Rectal smooth muscle tissue (tissue), 1 donor: ENCODE measurements around the gene PLCB4.

ENCODE experiments used
- H3K27ac ChIP-seq: one replicate; pipeline ENCODE4 v1.7.0; 2013; ENCODE audit warnings: low read depth, low read length, inconsistent platforms
- H3K27me3 ChIP-seq: one replicate; pipeline ENCODE4 v1.7.0; 2013; ENCODE audit warnings: low read length; ENCODE audit not compliant: control insufficient read depth, insufficient read depth
- H3K36me3 ChIP-seq: one replicate; pipeline ENCODE4 v1.7.0; 2013; ENCODE audit warnings: low read length; ENCODE audit not compliant: control insufficient read depth, insufficient read depth
- H3K4me1 ChIP-seq: one replicate; pipeline ENCODE4 v1.7.0; 2013; ENCODE audit warnings: low read length; ENCODE audit not compliant: control insufficient read depth, insufficient read depth
- H3K4me3 ChIP-seq: one replicate; pipeline ENCODE4 v1.7.0; 2013; ENCODE audit warnings: low read length
- H3K9ac ChIP-seq: one replicate; pipeline ENCODE4 v1.7.0; 2013; ENCODE audit warnings: low read length

PLCB4 gene

DNA sequence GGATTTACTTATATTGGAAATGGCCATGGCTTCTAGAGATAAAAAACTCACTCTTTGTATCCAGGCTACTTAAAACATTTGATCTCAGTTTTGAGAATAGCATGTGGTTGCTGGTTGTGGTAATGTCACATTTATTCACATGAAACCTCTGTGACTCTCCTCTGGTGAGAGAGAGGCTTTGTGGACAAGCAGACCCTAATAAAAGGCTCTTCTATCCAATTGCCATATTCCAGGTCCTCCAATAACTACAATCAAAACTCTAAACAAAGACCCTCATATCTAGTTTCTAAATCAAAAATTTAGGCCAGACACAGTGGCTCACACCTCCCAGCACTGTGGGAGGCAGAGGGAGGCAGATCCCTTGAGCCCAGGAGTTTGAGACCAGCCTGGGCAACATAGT, 269.2 kb downstream of the PLCB4 start:
- H3K9ac ChIP-seq: no peak overlapping the region
- H3K27me3 ChIP-seq: no peaks in the 10 kb centered on the region
- no peak overlapping the region for H3K4me3 ChIP-seq
- H3K27ac ChIP-seq: no peak overlapping the region
- no peaks in the 10 kb centered on the region for H3K36me3 ChIP-seq
- H3K4me1 ChIP-seq: no peaks in the 10 kb centered on the region

DNA sequence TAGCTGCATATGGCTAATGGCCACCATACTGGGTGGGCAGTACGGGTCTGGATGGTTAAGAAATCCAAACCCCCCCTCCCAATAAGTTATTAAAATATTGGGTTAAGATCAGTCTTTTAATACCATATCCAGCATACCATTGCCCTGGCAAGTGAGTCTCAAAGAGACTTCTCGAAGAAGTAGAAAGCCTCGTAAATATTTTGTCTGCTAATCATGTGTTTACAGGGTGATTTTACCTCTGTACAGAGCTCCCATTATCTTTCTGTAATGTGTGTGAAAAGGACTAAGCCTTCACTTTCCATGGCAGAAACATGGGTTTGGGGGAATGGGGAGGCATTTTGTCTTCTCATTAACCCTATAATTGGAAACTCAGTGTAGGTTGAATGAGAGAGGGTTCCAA, 270.8 kb downstream of the PLCB4 start:
- Histone ChIP-seq H3K27ac (no peak overlapping the region), H3K4me3 (no peak overlapping the region), H3K4me1 (no peaks in the 10 kb centered on the region), H3K36me3 (no peaks in the 10 kb centered on the region), H3K27me3 (no peaks in the 10 kb centered on the region), H3K9ac (no peak overlapping the region)

DNA sequence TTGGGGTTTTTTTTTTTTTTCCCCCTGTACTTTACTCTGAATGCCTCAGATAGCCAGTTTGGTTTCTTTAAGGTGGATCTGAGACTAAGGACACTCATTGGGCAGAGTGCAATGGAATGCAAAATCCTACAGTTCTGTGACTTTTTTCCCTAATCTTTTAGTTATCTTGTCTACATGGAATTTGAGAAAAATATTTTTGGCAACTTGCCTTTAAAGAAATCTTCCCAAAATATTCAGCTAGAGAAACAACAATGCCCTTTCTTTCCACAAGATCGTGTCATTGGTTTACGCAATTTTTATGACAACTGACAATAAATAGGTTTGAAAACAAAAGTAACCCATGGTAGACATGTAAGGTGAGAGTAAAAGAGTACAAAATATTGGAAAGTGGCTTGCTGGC, 273.8 kb downstream of the PLCB4 start:
- H3K27me3 ChIP-seq: no peaks in the 10 kb centered on the region
- no peak overlapping the region for H3K27ac ChIP-seq
- H3K4me3 ChIP-seq: no peak overlapping the region
- H3K9ac ChIP-seq: no peak overlapping the region
- H3K36me3 ChIP-seq: no peaks in the 10 kb centered on the region
- no peaks in the 10 kb centered on the region for H3K4me1 ChIP-seq

DNA sequence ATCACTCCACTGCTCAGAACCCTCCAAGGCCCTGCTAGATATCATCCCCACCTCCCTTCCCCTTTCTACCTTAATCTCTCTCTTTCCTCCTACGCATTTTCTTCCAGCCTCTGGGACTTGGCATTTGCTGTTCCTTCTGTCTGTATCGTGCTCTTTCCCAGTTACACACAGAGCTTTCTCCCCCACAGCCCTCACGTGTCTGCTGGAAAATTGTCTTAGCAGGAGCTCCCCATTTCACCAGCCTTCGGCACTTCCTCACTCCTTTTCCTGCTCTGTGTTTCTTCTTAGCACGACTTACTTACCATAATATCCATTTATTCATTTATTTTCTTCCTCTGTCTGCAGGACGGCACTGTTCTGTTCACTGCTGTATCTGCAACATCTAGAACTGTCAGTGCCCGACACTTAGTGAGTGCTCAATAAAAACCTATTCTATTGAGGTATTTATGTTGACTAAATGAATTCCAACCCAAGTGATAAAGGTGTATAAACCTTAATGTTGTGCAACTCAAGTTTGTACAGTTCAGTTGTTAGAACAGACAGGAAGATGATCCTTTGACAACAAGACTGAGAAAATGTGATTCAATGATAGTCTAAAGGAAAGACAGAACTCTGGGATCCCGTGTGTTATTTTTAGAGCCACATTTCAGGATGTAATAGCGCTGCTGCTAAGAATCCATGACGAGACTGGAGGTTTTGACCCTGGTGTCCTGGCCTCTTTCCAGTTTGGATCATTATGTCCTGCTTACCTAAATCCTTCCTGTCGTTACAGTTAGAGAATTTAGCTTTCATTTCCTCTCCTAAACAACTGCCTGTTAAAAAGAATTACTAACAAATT, 275.4 kb downstream of the PLCB4 start:
- no peak overlapping the region for H3K27ac ChIP-seq
- no peaks in the 10 kb centered on the region for H3K4me1 ChIP-seq
- H3K27me3 ChIP-seq: no peaks in the 10 kb centered on the region
- no peaks in the 10 kb centered on the region for H3K36me3 ChIP-seq
- no peak overlapping the region for H3K4me3 ChIP-seq
- H3K9ac ChIP-seq: no peak overlapping the region

DNA sequence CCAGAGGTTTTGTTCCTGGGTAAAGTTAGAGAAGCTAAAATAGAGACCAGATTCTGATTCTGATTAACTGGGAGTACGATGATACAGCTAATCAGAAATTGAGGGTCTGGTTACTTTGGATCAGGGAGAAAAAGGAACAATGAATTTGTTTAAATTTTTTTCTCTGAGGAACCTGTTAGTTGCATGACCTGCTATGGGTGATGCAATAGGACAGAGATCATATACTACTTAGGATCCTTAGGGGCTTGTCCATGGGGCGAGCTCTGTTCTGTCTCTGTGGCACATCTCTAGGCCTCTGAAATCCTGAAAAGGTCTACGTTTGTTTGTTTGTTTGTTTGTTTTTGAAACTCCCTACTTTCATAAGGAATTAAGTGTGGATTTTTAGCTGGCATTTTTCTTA, 279.4 kb downstream of the PLCB4 start:
- H3K9ac ChIP-seq: no peak overlapping the region
- no peak overlapping the region for H3K27ac ChIP-seq
- H3K4me3 ChIP-seq: no peak overlapping the region
- no peaks in the 10 kb centered on the region for H3K27me3 ChIP-seq
- no peaks in the 10 kb centered on the region for H3K36me3 ChIP-seq
- no peaks in the 10 kb centered on the region for H3K4me1 ChIP-seq

DNA sequence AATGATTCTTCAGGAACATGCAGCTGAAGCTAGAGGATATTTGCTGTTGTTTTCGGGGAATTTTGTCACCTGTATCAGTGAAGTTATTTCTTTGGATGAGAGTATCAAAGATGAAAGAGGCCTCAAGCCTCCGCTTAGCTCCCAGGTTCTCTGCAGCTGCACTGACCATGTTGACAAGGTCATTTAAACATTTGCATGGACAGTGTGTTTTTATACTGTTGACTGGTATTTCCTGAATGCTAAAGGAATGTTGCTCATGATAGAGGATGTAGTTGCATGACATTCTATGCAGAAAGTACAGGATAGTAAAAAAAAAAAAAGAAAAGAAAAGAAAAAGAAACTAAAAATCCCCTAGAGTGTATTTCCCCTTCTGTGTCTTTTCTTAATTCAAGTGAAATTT, 279.9 kb downstream of the PLCB4 start:
- Histone ChIP-seq H3K4me3 (no peak overlapping the region), H3K36me3 (no peaks in the 10 kb centered on the region), H3K27ac (no peak overlapping the region), H3K27me3 (no peaks in the 10 kb centered on the region), H3K4me1 (no peaks in the 10 kb centered on the region), H3K9ac (no peak overlapping the region)

DNA sequence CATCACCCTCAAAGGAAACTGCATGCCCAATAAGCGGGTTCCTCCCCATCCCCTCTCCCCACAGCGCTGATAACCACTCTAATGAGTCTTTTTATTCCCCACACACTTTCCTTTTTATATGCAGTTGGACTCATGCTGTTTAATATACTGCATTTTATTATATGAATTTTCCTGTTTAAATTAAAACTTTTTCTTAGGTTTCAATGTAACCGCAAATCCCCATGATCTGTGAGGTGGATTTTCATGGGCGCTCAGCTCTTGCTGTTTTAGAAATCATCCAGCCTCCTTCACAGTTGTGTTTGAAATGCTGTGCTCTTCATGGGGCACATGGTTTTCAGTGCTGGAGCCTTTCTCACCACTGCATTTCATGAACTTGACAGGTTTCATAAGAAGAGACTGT, 280.4 kb downstream of the PLCB4 start:
- Histone ChIP-seq H3K27ac (no peak overlapping the region), H3K9ac (no peak overlapping the region), H3K4me1 (no peaks in the 10 kb centered on the region), H3K4me3 (no peak overlapping the region), H3K36me3 (no peaks in the 10 kb centered on the region), H3K27me3 (no peaks in the 10 kb centered on the region)

DNA sequence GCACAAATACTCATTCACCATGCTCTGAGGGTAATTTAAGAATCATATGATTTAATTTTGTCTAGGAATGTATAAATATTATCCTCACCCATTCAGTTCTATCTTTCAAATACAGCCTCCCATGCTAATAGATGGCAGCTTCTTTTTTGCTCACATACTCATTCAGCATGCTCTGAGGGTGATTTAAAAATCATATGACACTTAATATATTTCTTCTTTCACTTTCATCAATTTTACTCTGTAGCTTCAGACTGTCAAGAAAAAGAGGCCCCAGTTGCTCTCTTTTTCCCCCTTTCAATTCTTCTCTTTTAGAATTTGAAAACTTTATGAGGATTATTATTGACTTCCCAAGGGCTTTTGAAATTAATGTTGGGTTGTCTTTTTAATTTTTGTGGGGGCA, 283.9 kb downstream of the PLCB4 start:
- H3K27me3 ChIP-seq: no peaks in the 10 kb centered on the region
- H3K36me3 ChIP-seq: no peaks in the 10 kb centered on the region
- H3K27ac ChIP-seq: no peak overlapping the region
- H3K9ac ChIP-seq: no peak overlapping the region
- H3K4me1 ChIP-seq: no peaks in the 10 kb centered on the region
- no peak overlapping the region for H3K4me3 ChIP-seq

DNA sequence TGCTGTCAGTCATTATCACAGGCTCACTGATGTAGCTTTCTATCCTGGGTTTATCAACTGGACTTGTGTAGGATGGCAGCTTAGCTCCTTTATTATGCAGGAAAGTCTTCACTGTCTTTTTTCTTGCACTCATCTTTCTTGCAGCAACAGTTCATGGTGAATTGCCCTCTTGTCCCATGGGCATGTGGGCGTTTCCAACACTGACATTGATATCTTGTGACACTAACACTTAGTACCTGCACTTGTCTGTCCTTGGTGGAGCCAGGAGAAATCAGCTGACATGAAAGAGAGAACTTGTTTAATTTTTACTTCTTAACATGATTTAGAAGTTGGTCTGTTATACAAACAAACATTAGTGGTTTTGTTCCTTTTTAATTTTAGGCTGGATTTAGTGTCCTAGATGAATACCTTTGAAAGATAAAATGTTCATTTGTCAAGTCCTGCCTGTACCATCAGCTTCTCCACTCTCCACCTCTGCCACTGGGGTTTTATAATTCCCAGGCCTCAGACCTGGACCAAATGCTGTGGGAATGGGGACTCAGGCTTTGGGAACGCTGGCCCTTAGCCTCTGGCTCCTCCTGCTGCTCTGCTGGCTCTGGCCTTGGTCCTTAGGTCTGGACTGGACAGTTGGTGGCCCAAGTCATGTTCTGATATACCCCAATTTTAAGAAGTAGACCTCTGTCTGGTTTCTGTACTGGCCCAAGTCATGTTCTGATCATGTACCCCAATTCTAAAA, 284.5 kb downstream of the PLCB4 start:
- Histone ChIP-seq H3K4me1 (no peaks in the 10 kb centered on the region), H3K4me3 (no peak overlapping the region), H3K27ac (no peak overlapping the region), H3K27me3 (no peaks in the 10 kb centered on the region), H3K36me3 (no peaks in the 10 kb centered on the region), H3K9ac (no peak overlapping the region)

DNA sequence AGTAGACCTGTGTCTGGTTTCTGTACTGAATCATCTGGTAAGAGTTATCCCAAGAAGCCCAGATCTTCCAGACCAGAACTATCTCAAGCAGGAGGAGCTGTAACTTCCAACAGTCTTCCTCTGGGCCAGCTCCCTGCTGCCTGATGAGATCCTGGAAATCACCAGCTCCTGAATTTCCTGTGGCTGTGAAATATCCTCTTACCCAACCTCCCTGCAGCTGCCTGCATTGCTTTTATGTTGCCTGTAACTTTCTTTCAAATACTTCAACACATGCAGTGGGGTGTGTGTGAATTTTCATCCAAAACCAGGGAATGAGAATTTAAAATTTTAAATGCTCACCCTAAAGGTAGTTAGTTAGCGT, 285.0 kb downstream of the PLCB4 start:
- no peak overlapping the region for H3K4me3 ChIP-seq
- H3K27ac ChIP-seq: no peak overlapping the region
- no peaks in the 10 kb centered on the region for H3K36me3 ChIP-seq
- H3K4me1 ChIP-seq: no peaks in the 10 kb centered on the region
- H3K27me3 ChIP-seq: no peaks in the 10 kb centered on the region
- H3K9ac ChIP-seq: no peak overlapping the region

DNA sequence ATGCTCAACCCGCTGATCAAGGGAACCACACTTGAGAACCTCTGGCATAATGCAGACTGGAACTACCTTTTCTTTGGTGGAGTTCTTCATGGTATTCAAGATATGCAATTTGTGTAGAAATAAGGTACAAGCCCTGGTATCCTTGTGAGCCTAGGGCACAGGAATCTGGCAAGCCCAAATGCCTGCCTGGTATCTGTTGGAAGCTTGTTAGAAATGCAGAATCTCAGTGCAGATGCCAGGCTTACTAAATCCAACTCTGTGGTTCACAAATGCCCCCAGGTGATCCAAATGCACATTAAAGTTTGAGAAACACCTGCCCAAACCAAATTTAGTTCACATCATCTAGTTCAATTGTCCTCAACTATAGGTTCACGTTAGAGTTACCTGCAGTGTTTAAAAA, 285.7 kb downstream of the PLCB4 start:
- Histone ChIP-seq H3K4me3 (no peak overlapping the region), H3K27me3 (no peaks in the 10 kb centered on the region), H3K4me1 (no peaks in the 10 kb centered on the region), H3K36me3 (no peaks in the 10 kb centered on the region), H3K27ac (no peak overlapping the region), H3K9ac (no peak overlapping the region)

DNA sequence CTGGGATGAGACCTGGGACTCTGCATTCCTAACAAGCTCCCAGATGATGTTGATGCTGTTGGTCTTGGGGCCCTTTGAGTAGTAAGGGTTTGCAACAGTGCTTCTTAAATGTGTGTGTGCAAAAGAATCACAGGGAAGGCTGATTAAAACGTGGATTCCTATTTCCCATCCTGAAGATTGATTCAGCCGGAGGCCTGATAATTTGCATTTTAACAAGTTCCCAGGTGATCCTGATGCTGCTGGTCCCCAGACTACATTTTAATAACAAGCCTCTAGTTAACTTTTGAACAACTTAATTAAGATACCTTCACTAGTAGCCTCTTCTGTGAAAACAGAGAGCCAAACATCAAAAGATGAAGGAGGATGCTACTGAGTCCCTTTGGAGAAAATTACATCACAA, 289.1 kb downstream of the PLCB4 start:
- H3K4me3 ChIP-seq: no peak overlapping the region
- no peak overlapping the region for H3K9ac ChIP-seq
- H3K36me3 ChIP-seq: no peaks in the 10 kb centered on the region
- peaks cover 2% of the 10 kb centered on the region for H3K4me1 ChIP-seq
- H3K27me3 ChIP-seq: no peaks in the 10 kb centered on the region
- H3K27ac ChIP-seq: no peak overlapping the region
